Activated gamma-delta T cell (primary cell): ENCODE measurements around the gene QRFP.

ENCODE experiments used
- DNase-seq: peaks from one replicate; lab custom pipeline; 2025; lab: John Stamatoyannopoulos, UW

Gene QRFP

GRCh38 chr9:130890870-130891687, 5.5 kb downstream of the QRFP start:
- no peak for DNase-seq

- DNase-seq = no peak
Observed at GRCh38 chr9:130890124-130890523, 6.5 kb downstream of the QRFP start.

GRCh38 chr9:130888146-130888885, 8.3 kb downstream of the QRFP start:
- no peak for DNase-seq

- no peak for DNase-seq
Observed at GRCh38 chr9:130887494-130888144, 9.0 kb downstream of the QRFP start.

DNA sequence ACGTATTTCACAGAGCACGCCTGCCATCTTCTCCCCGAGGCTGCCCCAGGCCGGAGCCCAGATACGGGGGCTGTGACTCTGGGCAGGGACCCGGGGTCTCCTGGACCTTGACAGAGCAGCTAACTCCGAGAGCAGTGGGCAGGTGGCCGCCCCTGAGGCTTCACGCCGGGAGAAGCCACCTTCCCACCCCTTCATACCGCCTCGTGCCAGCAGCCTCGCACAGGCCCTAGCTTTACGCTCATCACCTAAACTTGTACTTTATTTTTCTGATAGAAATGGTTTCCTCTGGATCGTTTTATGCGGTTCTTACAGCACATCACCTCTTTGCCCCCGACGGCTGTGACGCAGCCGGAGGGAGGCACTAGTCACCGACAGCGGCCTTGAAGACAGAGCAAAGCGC, 9.6 kb downstream of the QRFP start:
- no peak for DNase-seq

DNA sequence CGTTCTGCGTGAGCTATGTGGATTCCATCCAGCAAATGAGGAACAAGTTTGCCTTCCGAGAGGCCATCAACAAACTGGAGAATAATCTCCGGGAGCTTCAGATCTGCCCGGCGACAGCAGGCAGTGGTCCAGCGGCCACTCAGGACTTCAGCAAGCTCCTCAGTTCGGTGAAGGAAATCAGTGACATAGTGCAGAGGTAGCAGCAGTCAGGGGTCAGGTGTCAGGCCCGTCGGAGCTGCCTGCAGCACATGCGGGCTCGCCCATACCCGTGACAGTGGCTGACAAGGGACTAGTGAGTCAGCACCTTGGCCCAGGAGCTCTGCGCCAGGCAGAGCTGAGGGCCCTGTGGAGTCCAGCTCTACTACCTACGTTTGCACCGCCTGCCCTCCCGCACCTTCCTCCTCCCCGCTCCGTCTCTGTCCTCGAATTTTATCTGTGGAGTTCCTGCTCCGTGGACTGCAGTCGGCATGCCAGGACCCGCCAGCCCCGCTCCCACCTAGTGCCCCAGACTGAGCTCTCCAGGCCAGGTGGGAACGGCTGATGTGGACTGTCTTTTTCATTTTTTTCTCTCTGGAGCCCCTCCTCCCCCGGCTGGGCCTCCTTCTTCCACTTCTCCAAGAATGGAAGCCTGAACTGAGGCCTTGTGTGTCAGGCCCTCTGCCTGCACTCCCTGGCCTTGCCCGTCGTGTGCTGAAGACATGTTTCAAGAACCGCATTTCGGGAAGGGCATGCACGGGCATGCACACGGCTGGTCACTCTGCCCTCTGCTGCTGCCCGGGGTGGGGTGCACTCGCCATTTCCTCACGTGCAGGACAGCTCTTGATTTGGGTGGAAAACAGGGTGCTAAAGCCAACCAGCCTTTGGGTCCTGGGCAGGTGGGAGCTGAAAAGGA, 10.9 kb downstream of the QRFP start:
- no peak for DNase-seq

DNA sequence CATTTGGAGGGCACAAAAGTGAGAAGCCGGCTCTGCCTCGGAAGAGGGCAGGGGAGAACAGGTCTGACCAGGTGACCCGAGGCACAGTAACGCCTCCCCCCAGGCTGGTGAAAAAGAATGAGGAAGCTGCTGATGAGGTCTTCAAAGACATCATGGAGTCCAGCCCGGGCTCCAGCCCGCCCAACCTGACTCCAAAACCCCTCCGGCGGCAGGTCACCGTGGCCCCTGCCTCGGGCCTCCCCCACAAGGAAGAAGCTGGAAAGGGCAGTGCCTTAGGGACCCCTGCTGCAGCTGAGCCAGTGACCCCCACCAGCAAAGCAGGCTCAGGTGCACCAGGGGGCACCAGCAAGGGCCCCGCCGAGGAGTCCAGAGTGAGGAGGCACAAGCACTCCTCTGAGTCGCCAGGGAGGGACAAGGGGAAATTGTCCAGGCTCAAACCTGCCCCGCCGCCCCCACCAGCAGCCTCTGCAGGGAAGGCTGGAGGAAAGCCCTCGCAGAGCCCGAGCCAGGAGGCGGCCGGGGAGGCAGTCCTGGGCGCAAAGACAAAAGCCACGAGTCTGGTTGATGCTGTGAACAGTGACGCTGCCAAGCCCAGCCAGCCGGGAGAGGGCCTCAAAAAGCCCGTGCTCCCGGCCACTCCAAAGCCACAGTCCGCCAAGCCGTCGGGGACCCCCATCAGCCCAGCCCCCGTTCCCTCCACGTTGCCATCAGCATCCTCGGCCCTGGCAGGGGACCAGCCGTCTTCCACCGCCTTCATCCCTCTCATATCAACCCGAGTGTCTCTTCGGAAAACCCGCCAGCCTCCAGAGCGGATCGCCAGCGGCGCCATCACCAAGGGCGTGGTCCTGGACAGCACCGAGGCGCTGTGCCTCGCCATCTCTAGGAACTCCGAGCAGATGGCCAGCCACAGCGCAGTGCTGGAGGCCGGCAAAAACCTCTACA, 11.8 kb downstream of the QRFP start:
- DNase-seq = no peak

DNA sequence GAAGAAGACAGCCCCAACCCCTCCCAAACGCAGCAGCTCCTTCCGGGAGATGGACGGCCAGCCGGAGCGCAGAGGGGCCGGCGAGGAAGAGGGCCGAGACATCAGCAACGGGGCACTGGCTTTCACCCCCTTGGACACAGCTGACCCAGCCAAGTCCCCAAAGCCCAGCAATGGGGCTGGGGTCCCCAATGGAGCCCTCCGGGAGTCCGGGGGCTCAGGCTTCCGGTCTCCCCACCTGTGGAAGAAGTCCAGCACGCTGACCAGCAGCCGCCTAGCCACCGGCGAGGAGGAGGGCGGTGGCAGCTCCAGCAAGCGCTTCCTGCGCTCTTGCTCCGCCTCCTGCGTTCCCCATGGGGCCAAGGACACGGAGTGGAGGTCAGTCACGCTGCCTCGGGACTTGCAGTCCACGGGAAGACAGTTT, 12.5 kb downstream of the QRFP start:
- no peak for DNase-seq

- no peak for DNase-seq
Observed at GRCh38 chr9:130883479-130883878, 13.1 kb downstream of the QRFP start.

GRCh38 chr9:130882696-130883225, 13.9 kb downstream of the QRFP start:
- DNase-seq = no peak

DNA sequence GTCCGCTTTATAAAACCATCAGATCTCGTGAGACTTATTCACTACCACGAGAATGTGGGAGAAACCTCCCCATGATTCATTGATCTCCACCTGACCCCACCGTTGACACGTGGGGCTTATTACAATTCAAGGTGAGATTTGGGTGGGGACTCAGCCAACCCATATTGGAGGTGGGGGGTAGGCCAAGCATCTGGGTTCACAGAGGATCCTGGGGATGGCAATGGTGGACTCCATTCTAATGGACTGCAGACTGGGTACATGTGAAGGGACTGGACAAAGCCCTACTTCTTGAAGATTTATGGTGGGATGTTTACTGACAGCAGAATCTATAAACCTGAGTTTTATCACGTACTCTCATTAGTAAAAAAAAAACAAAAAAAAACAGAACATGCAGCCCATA, 15.1 kb downstream of the QRFP start:
- no peak for DNase-seq

DNA sequence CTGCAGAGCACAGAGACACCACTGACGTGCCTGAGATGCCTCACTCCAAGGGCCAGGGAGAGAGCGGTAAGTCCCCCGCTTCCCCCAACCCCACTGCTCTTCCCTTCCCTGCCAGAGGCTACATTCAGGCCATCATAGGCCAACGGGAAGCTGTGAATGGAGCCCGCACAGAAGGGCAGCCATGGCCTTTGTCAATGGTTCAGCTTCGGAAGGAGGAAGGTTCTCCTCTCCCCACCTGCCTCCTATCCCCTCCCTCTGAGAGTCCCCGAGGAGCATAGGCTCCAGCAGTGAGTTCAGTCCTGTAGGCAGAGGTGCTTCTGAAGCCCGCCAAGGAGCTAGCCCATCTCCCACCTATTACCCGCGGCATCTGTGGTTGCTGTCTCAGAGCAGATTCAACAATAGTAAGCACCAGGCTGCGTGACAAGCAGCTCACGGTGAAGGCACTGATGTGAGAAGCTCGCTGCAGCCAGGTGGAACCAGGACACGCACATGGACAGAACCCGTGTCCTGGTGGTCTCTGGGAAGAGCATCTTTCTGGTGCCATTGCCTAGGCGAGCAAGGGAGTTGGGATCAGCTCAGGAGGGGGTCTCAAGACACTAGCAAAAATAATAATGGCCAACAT, 15.9 kb downstream of the QRFP start:
- no peak for DNase-seq

DNA sequence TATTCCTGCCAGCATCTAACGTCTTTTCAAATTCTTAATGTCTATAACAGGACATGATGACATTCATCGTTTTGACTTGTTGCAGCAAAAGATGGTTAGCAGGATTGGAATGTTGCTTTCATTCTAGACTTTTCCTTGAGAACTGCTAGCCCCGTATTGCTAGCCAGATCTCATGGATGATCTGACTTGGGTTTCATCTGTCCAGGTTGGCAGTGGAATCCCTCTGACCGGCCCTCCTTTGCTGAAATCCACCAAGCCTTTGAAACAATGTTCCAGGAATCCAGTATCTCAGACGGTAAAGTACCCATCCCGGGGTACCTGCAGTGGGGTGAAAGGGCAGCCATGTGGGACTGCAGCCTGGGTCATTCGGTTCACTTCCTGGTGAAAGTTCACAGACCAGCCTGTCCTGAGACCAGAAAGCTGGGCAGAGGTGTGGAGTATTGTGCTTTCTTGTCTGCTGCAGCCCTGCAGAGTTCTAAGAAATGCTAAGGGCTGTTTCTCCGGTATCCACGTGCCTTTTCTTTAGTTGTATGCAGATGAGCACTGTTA, 16.7 kb downstream of the QRFP start:
- DNase-seq = no peak

DNA sequence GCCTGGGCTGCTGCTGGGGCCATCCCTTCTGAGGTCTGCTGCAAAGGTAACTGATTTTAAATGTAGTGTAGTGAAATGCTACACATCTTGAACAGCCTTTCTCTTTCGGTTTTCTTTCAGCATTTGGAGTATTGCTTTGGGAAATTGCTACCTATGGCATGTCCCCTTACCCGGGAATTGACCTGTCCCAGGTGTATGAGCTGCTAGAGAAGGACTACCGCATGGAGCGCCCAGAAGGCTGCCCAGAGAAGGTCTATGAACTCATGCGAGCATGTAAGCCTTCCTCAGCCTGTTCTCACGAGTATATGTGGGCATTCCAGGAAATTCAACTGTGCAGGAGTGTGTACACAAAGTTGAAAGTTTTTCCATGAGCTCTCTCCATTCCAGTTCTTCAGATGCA, 18.3 kb downstream of the QRFP start:
- no peak for DNase-seq

- no peak for DNase-seq
Observed at GRCh38 chr9:130877300-130877699, 19.3 kb downstream of the QRFP start.

DNA sequence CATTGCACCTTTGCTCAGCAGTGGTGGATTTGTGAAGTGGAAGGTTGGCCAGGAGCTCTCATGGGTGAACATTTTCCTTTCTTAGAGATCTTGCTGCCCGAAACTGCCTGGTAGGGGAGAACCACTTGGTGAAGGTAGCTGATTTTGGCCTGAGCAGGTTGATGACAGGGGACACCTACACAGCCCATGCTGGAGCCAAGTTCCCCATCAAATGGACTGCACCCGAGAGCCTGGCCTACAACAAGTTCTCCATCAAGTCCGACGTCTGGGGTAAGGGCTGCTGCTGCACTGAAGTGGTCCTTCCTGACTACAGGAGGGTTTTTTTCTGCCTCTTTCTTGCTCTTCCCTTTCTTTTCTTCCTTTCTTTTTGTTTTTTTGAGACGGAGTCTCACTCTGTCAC, 21.8 kb downstream of the QRFP start:
- DNase-seq = no peak

DNA sequence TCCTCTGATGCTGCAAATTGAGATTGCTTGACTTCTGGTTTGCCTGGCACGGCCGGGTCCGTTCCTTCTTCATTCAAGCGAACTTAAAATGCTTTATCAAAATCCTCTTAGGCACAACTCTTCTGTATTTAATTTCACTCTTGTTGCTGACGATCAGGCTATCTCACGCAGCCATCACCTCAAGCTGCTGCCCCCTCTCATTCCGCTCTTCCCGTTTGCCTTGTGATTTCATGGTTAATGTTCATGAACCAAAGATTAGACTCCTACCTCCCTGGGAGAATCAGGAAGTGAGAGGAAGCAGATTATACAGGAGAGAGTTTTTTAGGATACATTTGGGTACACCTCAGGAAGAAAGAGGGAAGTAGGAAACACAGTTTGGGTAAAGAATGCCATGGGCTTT, 22.6 kb downstream of the QRFP start:
- DNase-seq = no peak

GRCh38 chr9:130872912-130873503, 23.6 kb downstream of the QRFP start:
- no peak for DNase-seq

DNA sequence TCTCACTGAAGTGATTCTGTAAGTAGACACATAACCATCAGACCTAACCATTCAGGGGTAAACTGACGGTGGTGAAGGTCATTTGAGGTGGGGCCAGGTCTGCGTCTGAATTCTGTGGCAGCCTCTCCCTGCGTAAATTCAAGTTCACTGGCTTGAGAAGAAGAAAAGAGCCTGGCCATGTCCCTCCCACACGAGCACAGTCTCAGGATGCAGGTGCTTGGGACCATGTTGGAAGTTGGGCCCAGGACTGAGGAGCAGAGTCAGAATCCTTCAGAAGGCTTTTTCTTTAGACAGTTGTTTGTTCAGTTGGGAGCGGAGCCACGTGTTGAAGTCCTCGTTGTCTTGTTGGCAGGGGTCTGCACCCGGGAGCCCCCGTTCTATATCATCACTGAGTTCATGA, 24.1 kb downstream of the QRFP start:
- no peak for DNase-seq
